SK-N-MC (cell line): ENCODE data around the gene CYP46A1.

ENCODE experiments used
- EZH2 ChIP-seq: fragments of 200-600 bp; sonication (generic); IDR thresholded peaks from one replicate; pipeline ENCODE4 v1.6.1; 2017; ENCODE audit warnings: antibody characterized with exemption
- FOXP2 ChIP-seq: optimal IDR thresholded peaks from 2 replicates; pipeline ENCODE3; 2011; ENCODE audit warnings: mild to moderate bottlenecking, moderate library complexity; ENCODE audit not compliant: insufficient read depth; ENCODE audit errors: extremely low read length, control extremely low read depth
- POLR2AphosphoS5 ChIP-seq: IDR thresholded peaks from 2 replicates; pipeline ENCODE4 v1.6.1; 2012; ENCODE audit warnings: mild to moderate bottlenecking, low read depth, low read length, borderline replicate concordance

GRCh38 chr14:99754141-99755067 lies 70.3 kb downstream of the CYP46A1 start:
- no peak for TF ChIP-seq EZH2
- TF ChIP-seq POLR2AphosphoS5 = no peak
- no peak for TF ChIP-seq FOXP2
